BLaER1 (cell line): ENCODE measurements around the gene TRIM64.
"Not testable (repeated sequence)": the region's sequence is repeated elsewhere in the genome, so short reads cannot be mapped to it uniquely, and the experiment has no call there.

Source experiments
- H3K27ac ChIP-seq: shearing (Covaris generic); formaldehyde crosslinking; 2 replicates; pipeline ENCODE4 v1.8.1; 2022
- H3K27me3 ChIP-seq: shearing (Covaris generic); formaldehyde crosslinking; 2 replicates; pipeline ENCODE4 v1.8.1; 2022
- H3K36me3 ChIP-seq: shearing (Covaris generic); formaldehyde crosslinking; 2 replicates; pipeline ENCODE4 v1.8.1; 2022
- H3K4me1 ChIP-seq: shearing (Covaris generic); formaldehyde crosslinking; 2 replicates; pipeline ENCODE4 v1.8.1; 2022
- H3K4me2 ChIP-seq: shearing (Covaris generic); formaldehyde crosslinking; 2 replicates; pipeline ENCODE4 v1.8.1; 2022
- H3K4me3 ChIP-seq: shearing (Covaris generic); formaldehyde crosslinking; 2 replicates; pipeline ENCODE4 v1.8.1; 2022
- H3K9ac ChIP-seq: shearing (Covaris generic); formaldehyde crosslinking; 2 replicates; pipeline ENCODE4 v1.8.1; 2022
- H3K9me3 ChIP-seq: shearing (Covaris generic); formaldehyde crosslinking; 2 replicates; pipeline ENCODE4 v1.8.1; 2022
- H4K20me1 ChIP-seq: shearing (Covaris generic); formaldehyde crosslinking; 2 replicates; pipeline ENCODE4 v1.8.1; 2022
- Cebpa-rat ChIP-seq: shearing (Covaris generic); IDR thresholded peaks from 2 replicates; pipeline ENCODE4 v1.8.1; 2022

The TRIM64 gene, protein sequence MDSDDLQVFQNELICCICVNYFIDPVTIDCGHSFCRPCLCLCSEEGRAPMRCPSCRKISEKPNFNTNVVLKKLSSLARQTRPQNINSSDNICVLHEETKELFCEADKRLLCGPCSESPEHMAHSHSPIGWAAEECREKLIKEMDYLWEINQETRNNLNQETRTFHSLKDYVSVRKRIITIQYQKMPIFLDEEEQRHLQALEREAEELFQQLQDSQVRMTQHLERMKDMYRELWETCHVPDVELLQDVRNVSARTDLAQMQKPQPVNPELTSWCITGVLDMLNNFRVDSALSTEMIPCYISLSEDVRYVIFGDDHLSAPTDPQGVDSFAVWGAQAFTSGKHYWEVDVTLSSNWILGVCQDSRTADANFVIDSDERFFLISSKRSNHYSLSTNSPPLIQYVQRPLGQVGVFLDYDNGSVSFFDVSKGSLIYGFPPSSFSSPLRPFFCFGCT

DNA sequence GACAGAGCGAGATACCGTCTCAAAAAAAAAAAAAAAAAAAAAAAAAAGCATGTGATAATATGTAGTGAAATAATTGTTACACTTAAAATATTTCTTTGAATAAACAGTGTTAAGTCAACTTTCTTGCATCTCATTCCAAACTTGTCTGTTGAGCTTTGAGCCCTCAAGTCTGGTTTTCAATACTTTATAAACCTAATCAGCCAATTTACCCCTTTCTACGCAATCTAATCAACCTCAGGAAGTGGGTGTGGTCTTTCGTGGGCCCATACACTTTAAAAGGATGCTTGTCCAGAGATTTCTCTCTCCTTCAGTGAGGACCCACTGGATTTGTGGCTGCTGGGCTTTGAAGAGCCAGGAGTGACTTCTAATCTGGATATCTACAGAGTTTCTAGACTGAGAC, at the start of gene TRIM64:
TSS of gene TRIM64 (plus strand) at position 301 of the 400 bp plus-strand sequence. CDS start 2,467 bp downstream, outside the sequence.
- not testable (repeated sequence) for H3K27me3 ChIP-seq, H3K9ac ChIP-seq, H3K4me2 ChIP-seq, H3K9me3 ChIP-seq, H4K20me1 ChIP-seq, H3K4me1 ChIP-seq, H3K36me3 ChIP-seq, H3K4me3 ChIP-seq, H3K27ac ChIP-seq

DNA sequence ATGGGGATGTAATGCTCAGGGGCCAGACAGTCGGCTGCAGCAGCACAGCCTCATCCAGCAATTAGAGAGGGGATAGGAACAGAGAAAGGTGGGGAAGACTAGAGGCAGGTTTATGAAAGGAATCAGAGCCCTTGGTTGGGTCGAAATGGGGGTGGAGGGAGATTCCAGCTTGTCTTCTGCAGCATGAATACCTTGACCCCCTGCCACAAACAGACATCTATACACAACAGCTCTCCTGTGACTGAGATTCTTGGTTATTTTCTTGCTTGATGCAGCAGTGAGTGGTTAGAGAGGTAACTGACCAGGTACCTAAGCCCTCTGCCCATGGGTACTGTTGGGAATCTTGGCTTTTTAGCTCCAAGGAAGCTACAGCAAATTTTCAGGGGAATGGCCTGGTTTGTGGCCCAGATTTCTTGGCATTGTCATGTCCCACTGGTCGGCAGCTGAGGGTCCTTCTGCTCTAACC, 43.6 kb upstream of the TRIM64 start, which contains the start of gene TRIM49D1:
TSS of gene TRIM49D1 (minus strand) at position 51 of the 466 bp plus-strand sequence. CDS start 4,535 bp downstream, outside the sequence.
- TF ChIP-seq Cebpa-rat: no peak
- Histone ChIP-seq H3K4me1 (no peaks in the 10 kb centered on the region), H3K9me3 (no peaks in the 10 kb centered on the region), H3K36me3 (no peaks in the 10 kb centered on the region), H3K27ac (no peak within 1 kb of the TSS), H4K20me1 (no peaks in the 10 kb centered on the region), H3K4me2 (no peak within 1 kb of the TSS), H3K9ac (no peak within 1 kb of the TSS), H3K27me3 (no peaks in the 10 kb centered on the region), H3K4me3 (no peak within 1 kb of the TSS)

DNA sequence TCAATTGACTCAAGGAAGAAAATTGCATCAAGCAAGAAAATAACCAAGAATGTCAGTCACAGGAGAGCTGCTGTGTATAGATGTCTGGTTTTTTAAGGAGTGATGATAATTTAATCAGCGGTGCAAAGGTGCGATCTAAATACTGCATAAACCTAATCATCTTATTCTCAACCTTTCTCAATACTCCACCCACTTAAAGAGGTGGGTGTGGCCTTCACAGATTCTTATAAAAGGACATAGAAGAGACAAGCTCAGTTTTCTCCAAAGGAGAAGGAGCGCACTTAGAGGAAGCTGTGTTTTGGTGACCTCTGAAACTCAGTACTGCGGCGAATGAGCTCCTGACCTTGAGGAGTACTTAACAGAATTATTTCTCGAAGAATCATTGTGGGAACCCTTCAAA, 42.1 kb upstream of the TRIM64 start, which contains the start of gene TRIM49D2:
TSS of gene TRIM49D2 (plus strand) at position 301 of the 400 bp plus-strand sequence. CDS start 2,698 bp downstream, outside the sequence.
- not testable (repeated sequence) for H3K27ac ChIP-seq, H3K36me3 ChIP-seq, H4K20me1 ChIP-seq, H3K4me2 ChIP-seq, H3K27me3 ChIP-seq, H3K4me1 ChIP-seq, H3K9ac ChIP-seq, H3K9me3 ChIP-seq, H3K4me3 ChIP-seq

DNA sequence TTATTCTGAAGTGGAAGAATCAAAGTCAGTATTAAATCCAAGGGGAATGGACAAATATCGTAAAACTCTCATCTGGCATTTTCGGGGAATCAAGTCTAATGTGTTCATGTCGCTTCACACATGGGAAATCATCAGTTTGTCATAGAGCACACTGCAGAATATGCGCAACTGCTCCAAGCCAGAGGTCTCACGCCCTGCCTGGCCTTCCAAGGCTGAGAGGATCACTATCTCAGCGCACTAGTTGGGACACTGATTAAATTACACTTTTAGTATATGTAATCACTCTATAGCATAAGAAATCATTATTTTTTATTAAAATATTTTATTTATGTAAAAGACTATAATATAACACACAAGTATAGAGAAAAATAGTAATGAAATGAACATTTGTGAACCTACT, 5.0 kb upstream of the TRIM64 start:
- not testable (repeated sequence) for H4K20me1 ChIP-seq, H3K9me3 ChIP-seq, H3K27ac ChIP-seq, H3K4me3 ChIP-seq, H3K36me3 ChIP-seq, H3K4me2 ChIP-seq, H3K4me1 ChIP-seq, H3K9ac ChIP-seq, H3K27me3 ChIP-seq
